HepG2 (cell line): ENCODE measurements around the gene BANP. TPM values are rescaled to one million over a fixed set of nuclear protein-coding genes. Genes with fewer than 3 reads are reported as not detected.

Experiments used
- ATAC-seq: fragments of 200-7000 bp; cut with Tn5 transposase; 3 replicates; pipeline ENCODE4 v1.9.1; 2020; ENCODE audit warnings: mild to moderate bottlenecking, moderate library complexity
- BruUV-seq: library from RNA; stranded (reverse); fragments of 400-500 nt; replicated peaks from 2 replicates; lab custom pipeline; 2021; lab: Mats Ljungman, UMichigan
- CTCF ChIA-PET: fragments of 300-600 bp; formaldehyde crosslinking; extraction: SDS; loops from one replicate; lab custom pipeline; 2021; ENCODE audit warnings: low total read pairs, inconsistent platforms, low intra/inter-chr PET ratio; lab: Yijun Ruan, JAX
- POLR2A ChIA-PET: fragments of 350-600 bp; sonication (Branson Sonifier 250); formaldehyde crosslinking; loops from one replicate; lab custom pipeline; 2020; ENCODE audit warnings: antibody characterized with exemption, inconsistent platforms; lab: Yijun Ruan, JAX
- DNase-seq: peaks from one replicate; pipeline ENCODE4 v3.0.0-alpha.2; 2015; ENCODE audit warnings: low spot score
- FAIRE-seq: peaks from 3 replicates; lab custom pipeline; 2011; peaks lifted over from hg19 to GRCh38; lab: Jason Lieb, UNC
- H2AFZ ChIP-seq: one replicate; pipeline ENCODE4 v1.6.1; 2011; ENCODE audit warnings: low read length, inconsistent platforms
- H3K27ac ChIP-seq: fragments of 300-600 bp; 3 replicates; pipeline ENCODE4 v1.8.0; 2011; ENCODE audit warnings: mixed run types, mild to moderate bottlenecking, mixed read lengths, low read length, inconsistent platforms; ENCODE audit not compliant: insufficient read depth; ENCODE audit errors: extremely low read length
- H3K27me3 ChIP-seq, 2 experiments: fragments of 200-600 bp in 1 of 2; 2 replicates in 1 of 2; 3 replicates in 1 of 2; pipeline versions ENCODE4 v1.6.0 to v1.8.0; 2011; ENCODE audit warnings: low read length in 2 of 2, mild to moderate bottlenecking in 2 of 2, moderate library complexity in 2 of 2, inconsistent platforms in 1 of 2; ENCODE audit not compliant: insufficient read depth in 2 of 2, control insufficient read depth in 1 of 2
- H3K36me3 ChIP-seq, 2 experiments: fragments of 200-600 bp in 1 of 2; replicated peaks in 1 of 2; 2 replicates in 1 of 2; 3 replicates in 1 of 2; pipeline versions ENCODE4 v1.5.1 to v1.8.0; 2011; ENCODE audit warnings: low read length in 2 of 2, inconsistent platforms in 1 of 2; ENCODE audit not compliant: insufficient read depth in 2 of 2, control insufficient read depth in 1 of 2
- H3K4me1 ChIP-seq: 2 replicates; pipeline ENCODE4 v1.5.1; 2012; ENCODE audit warnings: low read length, inconsistent platforms; ENCODE audit not compliant: insufficient read depth
- H3K4me2 ChIP-seq: 2 replicates; pipeline ENCODE4 v1.6.0; 2011; ENCODE audit warnings: low read depth, low read length, inconsistent platforms
- H3K4me3 ChIP-seq, 3 experiments: fragments of 200-600 bp in 1 of 3; sonication (generic), shearing (Covaris generic) in 1 of 3; replicated peaks in 1 of 3; 2 replicates each; pipeline ENCODE4 v1.5.1; 2011 to 2016; ENCODE audit warnings: low read length in 3 of 3, inconsistent platforms in 2 of 3, low read depth in 2 of 3, mild to moderate bottlenecking in 2 of 3, control low read depth in 1 of 3, mixed read lengths in 1 of 3; ENCODE audit not compliant: insufficient read depth in 1 of 3
- H3K79me2 ChIP-seq: one replicate; pipeline ENCODE4 v1.6.1; 2011; ENCODE audit warnings: low read length, inconsistent platforms; ENCODE audit not compliant: insufficient read depth
- H3K9ac ChIP-seq: 2 replicates; pipeline ENCODE4 v1.6.0; 2011; ENCODE audit warnings: mild to moderate bottlenecking, low read depth, low read length, inconsistent platforms; ENCODE audit not compliant: insufficient read depth
- H3K9me3 ChIP-seq: 2 replicates; pipeline ENCODE4 v1.5.1; 2012; ENCODE audit warnings: mild to moderate bottlenecking, low read length
- H4K20me1 ChIP-seq: 2 replicates; pipeline ENCODE4 v1.6.0; 2011; ENCODE audit warnings: inconsistent platforms, mild to moderate bottlenecking, low read length, moderate library complexity; ENCODE audit not compliant: insufficient read depth
- CREB1 ChIP-seq, 2 experiments: fragments of 450-650 bp in 1 of 2; IDR thresholded peaks; 2 replicates each; pipeline ENCODE4 v1.6.1; 2016 to 2017; ENCODE audit warnings: control low read depth in 1 of 2, mild to moderate bottlenecking in 1 of 2, missing compliant biosample characterization in 1 of 2, missing genetic modification characterization in 1 of 2
- FOXK1 ChIP-seq: sonication (generic); formaldehyde crosslinking; IDR thresholded peaks from 2 replicates; pipeline ENCODE4 v1.4.0; 2020; ENCODE audit warnings: low read depth, missing genetic modification reagents, borderline replicate concordance
- KDM3A ChIP-seq: IDR thresholded peaks from 2 replicates; pipeline ENCODE4 v1.6.1; 2018; ENCODE audit warnings: low read depth, missing compliant biosample characterization
- RFXAP ChIP-seq: sonication (generic); formaldehyde crosslinking; IDR thresholded peaks from 2 replicates; pipeline ENCODE4 v1.4.0; 2020; ENCODE audit warnings: missing genetic modification reagents, borderline replicate concordance
- TFDP1 ChIP-seq: IDR thresholded peaks from 2 replicates; pipeline ENCODE4 v1.6.1; 2016; ENCODE audit warnings: missing compliant biosample characterization, missing genetic modification reagents, borderline replicate concordance
- ZBTB38 ChIP-seq: sonication (generic); formaldehyde crosslinking; IDR thresholded peaks from 2 replicates; pipeline ENCODE4 v1.5.1; 2020; ENCODE audit warnings: mild to moderate bottlenecking, missing genetic modification reagents
- ZNF136 ChIP-seq: sonication (generic); formaldehyde crosslinking; IDR thresholded peaks from 2 replicates; pipeline ENCODE4 v1.8.1; 2022; ENCODE audit warnings: low read depth, mild to moderate bottlenecking, moderate library complexity, missing genetic modification reagents
- ZNF274 ChIP-seq: sonication (generic); formaldehyde crosslinking; IDR thresholded peaks from 2 replicates; pipeline ENCODE4 v1.5.1; 2020; ENCODE audit warnings: mild to moderate bottlenecking, missing genetic modification reagents
- ZNF275 ChIP-seq: sonication (generic); formaldehyde crosslinking; IDR thresholded peaks from 2 replicates; pipeline ENCODE4 v1.8.0; 2022; ENCODE audit warnings: missing genetic modification reagents, mild to moderate bottlenecking, inconsistent platforms, borderline replicate concordance
- ZNF7 ChIP-seq: IDR thresholded peaks from 2 replicates; pipeline ENCODE4 v1.6.1; 2016; ENCODE audit warnings: missing biosample characterization, missing genetic modification reagents
- WGBS: methylation state at CpG from one replicate; pipeline ENCODE4 v1.1.6; 2017; ENCODE audit warnings: low lambda C conversion rate; 5-methylcytosine and 5-hydroxymethylcytosine counted together
- in situ Hi-C: cut with HindIII; loops from 2 replicates; pipeline ENCODE4 v1.10.0; 2017; ENCODE audit warnings: low pct_unique_long_range_greater_than_20kb; ENCODE audit not compliant: extremely low pct_ligation_motif_present
- intact Hi-C: fragments of 100-400 bp; cut with micrococcal nuclease; formaldehyde crosslinking; loops from one replicate; pipeline ENCODE4 v1.10.0; 2022; ENCODE audit not compliant: unreplicated experiment
- polyA plus RNA-seq, 8 experiments: library from polyadenylated mRNA; depleted of rRNA in 3 of 8; stranded (reverse) in 7 of 8; unstranded in 1 of 8; fragments of >200 nt; fragmentation: Illumina TruSeq in 4 of 8; extraction: Trizol in 4 of 8; gene quantifications; 2 replicates each; pipeline versions ENCODE4 v1.2.1 to v1.2.3, GENCODE V29; 2011 to 2016; ENCODE audit warnings: low read depth in 4 of 8, missing spikeins in 1 of 8, mixed read lengths in 1 of 8; ENCODE audit not compliant: insufficient read depth in 1 of 8
- total RNA-seq, 5 experiments: library from RNA; depleted of rRNA; stranded (reverse); fragments of >200 nt; fragmentation: Illumina TruSeq; extraction: Trizol; gene quantifications; 2 replicates each; pipeline ENCODE4 v1.2.3, GENCODE V29; 2016; ENCODE audit warnings: low read depth in 1 of 5

Gene BANP
- total and polyA plus RNA-seq, 2 of the 13 experiments (the other 11 are each of a cell fraction or from before 2014, with no cell fraction given): 20.2 to 23.8 TPM

- intact Hi-C loops: no loop called here
- H3K36me3 ChIP-seq: peaks cover 9 to 43% of the 10 kb centered on the region in 2 experiments
- no peaks in the 10 kb centered on the region; the same call in 1 of the 2 replicates for H4K20me1 ChIP-seq
- no peak overlapping the region for H3K4me2 ChIP-seq
- POLR2A ChIA-PET: no interaction called here
- no peak overlapping the region for H3K9ac ChIP-seq
- TF ChIP-seq RFXAP: no peak
- peak; percentile 78; the same call in 1 of the 2 replicates for TF ChIP-seq ZBTB38
- no peak for TF ChIP-seq KDM3A (CRISPR knock-in tag)
- TF ChIP-seq, all 625 proteins: peak for 1
- H3K79me2 ChIP-seq: no peaks in the 10 kb centered on the region
- no peak for DNase-seq
- H3K27ac ChIP-seq: no peak overlapping the region
- in situ Hi-C loops: no loop called here
- CTCF ChIA-PET: no interaction called here
- BruUV-seq: no TSS peak
- no peak for FAIRE-seq
- H3K9me3 ChIP-seq: no peaks in the 10 kb centered on the region
- ATAC-seq: no peak
- peaks cover 19% of the 10 kb centered on the region for H3K4me1 ChIP-seq
- no peaks in the 10 kb centered on the region for H3K27me3 ChIP-seq
- H2AFZ ChIP-seq: no peak overlapping the region
- no peak overlapping the region for H3K4me3 ChIP-seq
- 94% methylated on average over 25 of the region's 25 CpGs for WGBS
These were observed 59.2 kb downstream of the BANP start for GRCh38 chr16:88010343-88010967.

- BruUV-seq: no TSS peak
- Histone ChIP-seq H2AFZ (no peak overlapping the region), H3K79me2 (no peaks in the 10 kb centered on the region), H3K4me3 (no peak overlapping the region), H3K27ac (no peak overlapping the region), H4K20me1 (no peaks in the 10 kb centered on the region; the same call in 1 of the 2 replicates), H3K4me1 (peaks cover 19% of the 10 kb centered on the region), H3K27me3 (no peaks in the 10 kb centered on the region), H3K9me3 (no peaks in the 10 kb centered on the region), H3K4me2 (no peak overlapping the region), H3K36me3 (peaks cover 9 to 38% of the 10 kb centered on the region in 2 experiments), H3K9ac (no peak overlapping the region)
- ATAC-seq (no peak), FAIRE-seq (no peak), DNase-seq (no peak)
- WGBS: 97% methylated on average over 17 of the region's 19 CpGs
- intact Hi-C loops (no loop called here), in situ Hi-C loops (no loop called here)
- ChIA-PET POLR2A (no interaction called here), CTCF (no interaction called here)
- TF ChIP-seq ZNF136 (CRISPR knock-in tag) (no peak), FOXK1 (CRISPR knock-in tag) (no peak), TFDP1 (no peak), ZNF275 (CRISPR knock-in tag) (no peak), ZNF274 (CRISPR knock-in tag) (no peak), ZNF7 (CRISPR knock-in tag) (no peak), CREB1 (IDR thresholded peaks at IDR 0.05) (no peak), CREB1 (CRISPR knock-in tag; IDR thresholded peaks at IDR 0.05) (no peak)
These were observed 59.8 kb downstream of the BANP start for GRCh38 chr16:88010968-88011483.
